SU-DHL-6 (cell line): ENCODE measurements around the gene SYT10.

Experiments
- H2AFZ ChIP-seq: fragments of 200-600 bp; sonication (generic); 2 replicates; pipeline ENCODE4 v1.6.1; 2014; ENCODE audit warnings: low read depth, mild to moderate bottlenecking, moderate library complexity, mixed read lengths, antibody characterized with exemption, low read length; ENCODE audit not compliant: severe bottlenecking
- H3F3A ChIP-seq: fragments of 200-600 bp; shearing (Covaris generic); 2 replicates; pipeline ENCODE4 v1.6.0; 2016; ENCODE audit warnings: antibody characterized with exemption, mild to moderate bottlenecking; ENCODE audit not compliant: insufficient read depth
- H3K27ac ChIP-seq: fragments of 200-600 bp; sonication (generic); 2 replicates; pipeline ENCODE4 v1.5.1; 2016; ENCODE audit warnings: low read depth, mild to moderate bottlenecking, low read length, moderate library complexity, mixed read lengths
- H3K27me3 ChIP-seq: fragments of 200-600 bp; sonication (generic), shearing (Covaris generic); 2 replicates; pipeline ENCODE4 v1.6.0; 2014; ENCODE audit warnings: mild to moderate bottlenecking, low read length
- H3K36me3 ChIP-seq: fragments of 200-600 bp; sonication (generic); 2 replicates; pipeline ENCODE4 v1.6.1; 2014; ENCODE audit warnings: mild to moderate bottlenecking, low read length, mixed read lengths
- H3K4me2 ChIP-seq: fragments of 300-600, 200-600 bp; shearing (Covaris generic), sonication (generic); 2 replicates; pipeline ENCODE4 v1.6.0; 2014; ENCODE audit warnings: low read length, low read depth, mild to moderate bottlenecking; ENCODE audit not compliant: poor library complexity, severe bottlenecking
- H3K4me3 ChIP-seq: fragments of 200-600 bp; sonication (generic); 2 replicates; pipeline ENCODE4 v1.5.1; 2014; ENCODE audit warnings: antibody characterized with exemption, low read length, mild to moderate bottlenecking, mixed read lengths; ENCODE audit not compliant: insufficient read depth, poor library complexity, severe bottlenecking
- H3K79me2 ChIP-seq: fragments of 200-600 bp; sonication (generic); 2 replicates; pipeline ENCODE4 v1.6.1; 2014; ENCODE audit warnings: mild to moderate bottlenecking, low read length, moderate library complexity; ENCODE audit not compliant: insufficient read depth
- H3K9ac ChIP-seq: fragments of 200-600 bp; sonication (generic); 2 replicates; pipeline ENCODE4 v1.7.0; 2014; ENCODE audit warnings: mild to moderate bottlenecking, low read length
- H3K9me2 ChIP-seq: fragments of 200-600 bp; sonication (generic); replicated peaks from 2 replicates; pipeline ENCODE4 v1.6.1; 2014; ENCODE audit warnings: low read length; ENCODE audit not compliant: insufficient read depth
- H3K9me3 ChIP-seq: fragments of 200-600 bp; sonication (generic); 2 replicates; pipeline ENCODE4 v1.6.1; 2014; ENCODE audit warnings: low read length, mixed read lengths; ENCODE audit not compliant: insufficient read depth
- H4K20me1 ChIP-seq: fragments of 200-600 bp; sonication (generic); 2 replicates; pipeline ENCODE4 v1.6.1; 2014; ENCODE audit warnings: low read depth, mild to moderate bottlenecking, antibody characterized with exemption, low read length, moderate library complexity, mixed read lengths
- EZH2phosphoT487 ChIP-seq: fragments of 200-600 bp; sonication (generic), shearing (Covaris generic); conservative IDR thresholded peaks from 2 replicates; pipeline ENCODE4 v1.6.1; 2018; ENCODE audit warnings: mild to moderate bottlenecking, antibody characterized with exemption, low read length, moderate library complexity, mixed read lengths
- TF ChIP-seq, protein P1 (sequence below): fragments of 200-600 bp; sonication (generic); IDR thresholded peaks from one replicate; pipeline ENCODE4 v1.5.1; 2017; ENCODE audit warnings: antibody characterized with exemption, mild to moderate bottlenecking, low read length, moderate library complexity; ENCODE audit not compliant: insufficient read depth, poor library complexity, severe bottlenecking

The SYT10 gene

DNA sequence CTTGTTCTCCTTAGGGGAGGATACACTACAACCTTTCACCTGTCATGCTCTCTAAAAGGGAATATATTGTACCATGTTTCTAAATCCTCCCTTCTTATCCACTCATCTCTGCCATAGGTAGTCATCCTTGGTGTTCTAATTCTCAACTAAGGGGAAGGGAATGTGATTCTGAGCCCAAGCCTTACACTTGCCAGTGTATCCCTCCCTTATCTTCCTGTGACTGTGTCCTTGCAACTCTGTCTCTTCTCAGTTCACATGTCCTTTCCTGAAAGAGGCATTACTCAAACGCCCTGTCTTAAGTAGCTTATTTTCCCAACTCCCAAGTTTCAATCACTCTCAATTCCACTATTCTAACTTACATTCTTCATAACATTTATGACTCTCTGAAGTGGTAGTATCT, 44.5 kb upstream of the SYT10 start:
- Histone ChIP-seq H3K9me2 (no peaks in the 10 kb centered on the region), H4K20me1 (no peaks in the 10 kb centered on the region), H3K27ac (no peak overlapping the region), H3K4me2 (no peak overlapping the region), H3K9ac (no peak overlapping the region), H3K36me3 (no peaks in the 10 kb centered on the region), H3K9me3 (no peaks in the 10 kb centered on the region), H3K27me3 (no peaks in the 10 kb centered on the region), H3F3A (no peaks in the 10 kb centered on the region), H3K4me3 (no peak overlapping the region), H3K79me2 (no peaks in the 10 kb centered on the region), H2AFZ (no peak overlapping the region)
- no peak for TF ChIP-seq EZH2phosphoT487
- TF ChIP-seq, protein P1, sequence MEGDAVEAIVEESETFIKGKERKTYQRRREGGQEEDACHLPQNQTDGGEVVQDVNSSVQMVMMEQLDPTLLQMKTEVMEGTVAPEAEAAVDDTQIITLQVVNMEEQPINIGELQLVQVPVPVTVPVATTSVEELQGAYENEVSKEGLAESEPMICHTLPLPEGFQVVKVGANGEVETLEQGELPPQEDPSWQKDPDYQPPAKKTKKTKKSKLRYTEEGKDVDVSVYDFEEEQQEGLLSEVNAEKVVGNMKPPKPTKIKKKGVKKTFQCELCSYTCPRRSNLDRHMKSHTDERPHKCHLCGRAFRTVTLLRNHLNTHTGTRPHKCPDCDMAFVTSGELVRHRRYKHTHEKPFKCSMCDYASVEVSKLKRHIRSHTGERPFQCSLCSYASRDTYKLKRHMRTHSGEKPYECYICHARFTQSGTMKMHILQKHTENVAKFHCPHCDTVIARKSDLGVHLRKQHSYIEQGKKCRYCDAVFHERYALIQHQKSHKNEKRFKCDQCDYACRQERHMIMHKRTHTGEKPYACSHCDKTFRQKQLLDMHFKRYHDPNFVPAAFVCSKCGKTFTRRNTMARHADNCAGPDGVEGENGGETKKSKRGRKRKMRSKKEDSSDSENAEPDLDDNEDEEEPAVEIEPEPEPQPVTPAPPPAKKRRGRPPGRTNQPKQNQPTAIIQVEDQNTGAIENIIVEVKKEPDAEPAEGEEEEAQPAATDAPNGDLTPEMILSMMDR, result no peak

DNA sequence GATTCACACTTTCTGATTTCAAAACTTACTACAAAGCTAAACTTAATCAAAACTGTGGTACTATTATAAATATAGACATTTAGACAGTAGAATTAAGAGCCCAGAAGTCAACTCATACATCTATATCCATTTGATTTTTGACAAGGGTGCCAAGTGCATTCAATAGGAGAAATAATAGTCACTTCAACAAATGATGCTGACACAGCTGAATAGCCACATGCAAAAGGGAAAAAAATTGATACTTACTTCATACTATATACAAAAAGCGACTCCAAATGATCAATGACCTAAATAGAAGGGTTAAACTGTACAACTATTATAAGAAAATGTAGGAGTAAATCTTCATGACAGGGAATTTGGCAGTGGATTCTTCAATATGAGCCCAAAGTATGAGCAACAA, 40.7 kb upstream of the SYT10 start:
- Histone ChIP-seq H2AFZ (no peak overlapping the region), H3K4me3 (no peak overlapping the region), H3K9ac (no peak overlapping the region), H3K79me2 (no peaks in the 10 kb centered on the region), H3K4me2 (no peak overlapping the region), H3K27me3 (no peaks in the 10 kb centered on the region), H3K9me2 (no peaks in the 10 kb centered on the region), H3K27ac (no peak overlapping the region), H3F3A (no peaks in the 10 kb centered on the region), H3K36me3 (no peaks in the 10 kb centered on the region), H4K20me1 (no peaks in the 10 kb centered on the region), H3K9me3 (no peaks in the 10 kb centered on the region)
- no peak for TF ChIP-seq EZH2phosphoT487
- TF ChIP-seq, protein P1, result no peak

DNA sequence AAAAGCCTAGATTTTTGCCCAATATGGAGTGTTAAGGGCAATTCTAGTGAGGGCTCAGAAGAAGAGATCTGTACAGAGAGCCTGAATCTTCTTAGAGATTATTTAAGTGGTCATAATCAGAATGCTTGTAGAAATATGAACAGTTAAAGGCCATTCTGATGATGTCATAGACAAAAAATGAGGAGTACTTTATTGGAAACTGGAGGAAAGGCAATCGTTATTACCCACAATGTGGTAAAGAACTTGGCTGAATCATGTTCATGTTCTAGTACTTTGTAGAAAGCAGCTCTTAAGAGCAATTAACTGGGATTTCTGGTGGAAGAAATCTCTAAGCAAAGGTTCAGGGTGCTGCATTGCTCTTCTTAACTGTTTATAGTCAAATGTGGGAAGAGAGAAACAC, 36.4 kb upstream of the SYT10 start:
- H2AFZ ChIP-seq, result no peak overlapping the region
- no peak overlapping the region for H3K4me2 ChIP-seq
- no peaks in the 10 kb centered on the region for H3K36me3 ChIP-seq
- no peak overlapping the region for H3K9ac ChIP-seq
- H3K27ac ChIP-seq, result no peak overlapping the region
- no peaks in the 10 kb centered on the region for H3K9me2 ChIP-seq
- H3F3A ChIP-seq, result no peaks in the 10 kb centered on the region
- H3K9me3 ChIP-seq, result no peaks in the 10 kb centered on the region
- H4K20me1 ChIP-seq, result no peaks in the 10 kb centered on the region
- no peaks in the 10 kb centered on the region for H3K79me2 ChIP-seq
- TF ChIP-seq EZH2phosphoT487, result no peak
- TF ChIP-seq, protein P1, result no peak
- no peaks in the 10 kb centered on the region for H3K27me3 ChIP-seq
- no peak overlapping the region for H3K4me3 ChIP-seq

DNA sequence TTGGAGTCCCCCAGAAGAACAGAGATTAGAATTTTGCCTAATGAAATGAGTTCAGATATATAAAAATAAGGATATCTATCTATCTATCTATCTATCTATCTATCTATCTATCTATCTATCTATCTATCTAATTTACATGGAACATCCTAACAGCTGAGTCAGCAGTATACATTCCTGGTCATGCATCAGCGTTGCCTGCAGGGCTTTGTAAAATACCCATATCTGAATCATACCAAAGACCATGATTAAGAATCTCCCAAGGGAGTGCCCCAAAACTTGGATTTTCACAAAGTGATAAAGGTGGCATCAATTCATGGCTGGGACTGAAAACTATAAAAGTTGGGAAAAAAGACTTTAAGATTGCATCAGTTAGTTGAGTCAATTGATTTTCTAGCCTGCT, 32.7 kb upstream of the SYT10 start:
- Histone ChIP-seq H3K9ac (no peak overlapping the region), H3F3A (no peaks in the 10 kb centered on the region), H3K27ac (no peak overlapping the region), H3K9me3 (no peaks in the 10 kb centered on the region), H2AFZ (no peak overlapping the region), H4K20me1 (no peaks in the 10 kb centered on the region), H3K9me2 (no peaks in the 10 kb centered on the region), H3K27me3 (no peaks in the 10 kb centered on the region), H3K79me2 (no peaks in the 10 kb centered on the region), H3K4me3 (no peak overlapping the region), H3K4me2 (no peak overlapping the region), H3K36me3 (no peaks in the 10 kb centered on the region)
- TF ChIP-seq, protein P1, result no peak
- no peak for TF ChIP-seq EZH2phosphoT487
